Activated naive CD8-positive, alpha-beta T cell treated with anti-CD3 and anti-CD28 coated beads, Interleukin-2, amount 50 U/mL, for 16 hours (primary cell): ENCODE data around the gene SULF2.

ENCODE experiments used
- DNase-seq: peaks from one replicate; pipeline ENCODE4 v3.0.0-alpha.2; 2020; ENCODE audit warnings: low read depth, low spot score

The SULF2 gene

DNA sequence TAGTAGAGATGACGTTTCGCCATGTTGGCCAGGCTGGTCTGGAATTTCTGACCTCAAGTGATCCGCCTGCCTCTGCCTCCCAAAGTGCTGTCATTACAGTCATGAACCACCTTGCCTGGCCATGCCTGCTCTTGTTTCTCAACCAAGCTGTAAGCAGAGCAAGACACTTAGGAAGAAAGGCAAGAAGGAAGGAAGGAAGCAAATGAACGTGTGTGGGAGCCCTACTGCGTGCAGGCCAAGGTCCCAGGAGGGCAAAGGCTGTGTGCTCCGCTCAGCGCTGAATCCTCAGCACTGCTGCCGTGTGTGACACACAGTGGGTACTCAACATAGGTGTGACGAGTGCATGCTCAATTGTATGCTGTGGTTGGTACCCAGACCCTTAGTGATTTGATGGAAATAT is 47.4 kb downstream of the SULF2 start:
- no peak for DNase-seq

DNA sequence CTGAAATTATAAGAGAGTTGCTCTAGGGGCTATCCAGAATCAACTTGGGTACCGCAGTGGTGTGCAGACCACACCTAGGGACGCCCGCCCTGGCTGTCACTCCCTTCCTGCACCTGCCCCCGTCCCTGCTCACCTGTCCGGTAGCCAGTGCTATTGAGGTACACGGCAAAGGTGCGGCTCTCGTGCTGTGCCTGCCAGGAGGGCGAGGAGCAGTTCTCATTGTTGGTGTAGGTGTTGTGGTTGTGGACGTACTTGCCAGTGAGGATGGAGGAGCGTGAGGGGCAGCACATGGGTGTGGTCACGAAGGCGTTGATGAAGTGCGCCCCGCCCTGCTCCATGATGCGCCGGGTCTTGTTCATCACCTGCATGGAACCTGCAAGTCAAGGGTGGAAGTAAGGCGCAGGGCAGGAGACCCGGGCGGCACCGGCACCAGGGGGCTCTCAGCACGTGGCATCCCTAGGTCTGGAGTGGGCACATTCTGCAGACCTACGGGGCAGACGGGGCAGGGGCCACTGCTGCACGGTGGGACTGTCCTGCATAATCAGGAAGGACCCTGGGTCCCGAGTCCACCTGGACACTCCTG is 48.6 kb downstream of the SULF2 start:
- DNase-seq = no peak

DNA sequence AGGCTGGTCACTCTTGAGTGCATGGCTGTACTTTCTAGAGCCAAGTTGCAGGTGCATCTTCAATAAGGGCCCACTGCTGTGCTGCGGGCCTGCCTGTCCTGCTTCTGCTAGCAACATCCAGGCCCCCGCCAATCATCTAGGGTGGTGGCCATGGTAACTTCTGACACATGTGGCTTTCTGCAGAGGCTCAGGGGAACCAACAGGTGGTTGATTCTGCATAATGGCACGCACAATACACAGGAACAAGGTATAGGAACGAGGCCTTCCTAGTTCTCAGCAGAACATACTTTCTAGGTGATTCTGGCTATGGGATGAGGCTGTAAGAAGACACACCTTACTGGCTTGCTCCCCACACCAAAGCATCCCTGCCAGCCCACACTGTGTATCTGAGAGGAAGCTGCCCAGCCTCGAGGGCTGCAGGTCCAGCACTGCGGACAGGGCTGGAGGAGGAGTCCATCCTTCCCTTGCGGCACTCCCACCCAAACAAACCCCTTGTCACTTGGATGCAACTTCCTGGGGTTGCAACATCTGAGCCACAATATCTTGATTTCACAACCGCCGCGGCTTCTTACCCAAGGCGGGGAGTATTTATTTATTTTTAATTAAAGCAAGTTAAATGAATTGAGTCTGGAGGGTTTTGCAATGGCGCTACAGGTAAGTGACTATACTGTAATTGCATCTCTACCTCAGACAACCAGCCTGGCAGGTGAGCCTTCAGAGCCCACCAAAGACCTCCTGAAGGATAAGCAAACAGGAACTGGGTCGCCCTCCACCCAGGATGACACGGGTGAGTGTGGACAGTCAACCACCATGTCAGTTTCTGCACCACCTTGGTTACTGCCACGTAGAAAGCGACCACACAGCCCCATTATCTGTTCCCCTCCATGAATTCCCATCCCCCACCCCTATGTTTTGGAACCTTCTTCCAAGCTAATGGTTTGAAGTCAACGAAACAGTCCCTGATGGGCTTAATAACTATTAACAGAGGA is 49.6 kb downstream of the SULF2 start:
- no peak for DNase-seq

- DNase-seq = no peak
Measured at GRCh38 chr20:47734870-47735269, 50.4 kb downstream of the SULF2 start.

DNA sequence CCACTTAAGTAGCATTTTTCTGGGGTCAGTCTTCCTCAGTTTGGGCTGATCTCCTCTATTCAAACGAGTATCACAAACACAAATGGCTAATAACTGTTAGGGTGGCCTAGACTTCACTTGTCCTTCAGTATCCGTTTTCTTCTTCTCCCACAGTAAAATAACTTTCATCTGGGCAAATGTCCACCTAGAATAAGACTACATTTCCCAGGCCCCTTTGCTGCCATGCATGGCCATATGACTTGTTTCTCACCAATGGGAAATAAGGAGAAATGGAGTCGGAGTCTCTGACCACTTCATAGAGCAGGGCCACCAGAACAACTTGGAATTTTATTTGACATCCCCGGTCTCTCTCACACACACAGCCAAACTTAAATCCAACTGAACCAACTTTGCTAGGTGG is 51.4 kb downstream of the SULF2 start:
- no peak for DNase-seq

GRCh38 chr20:47730744-47731143 is 54.5 kb downstream of the SULF2 start:
- DNase-seq = no peak

GRCh38 chr20:47729472-47729871 is 55.8 kb downstream of the SULF2 start:
- no peak for DNase-seq

GRCh38 chr20:47727909-47728361 is 57.3 kb downstream of the SULF2 start:
- no peak for DNase-seq

GRCh38 chr20:47727170-47727880 is 58.0 kb downstream of the SULF2 start:
- DNase-seq = peak; percentile 10

GRCh38 chr20:47726632-47727031 is 58.6 kb downstream of the SULF2 start:
- DNase-seq = no peak

- DNase-seq = peak; percentile 73
Measured at GRCh38 chr20:47725248-47725973, 59.9 kb downstream of the SULF2 start.

DNA sequence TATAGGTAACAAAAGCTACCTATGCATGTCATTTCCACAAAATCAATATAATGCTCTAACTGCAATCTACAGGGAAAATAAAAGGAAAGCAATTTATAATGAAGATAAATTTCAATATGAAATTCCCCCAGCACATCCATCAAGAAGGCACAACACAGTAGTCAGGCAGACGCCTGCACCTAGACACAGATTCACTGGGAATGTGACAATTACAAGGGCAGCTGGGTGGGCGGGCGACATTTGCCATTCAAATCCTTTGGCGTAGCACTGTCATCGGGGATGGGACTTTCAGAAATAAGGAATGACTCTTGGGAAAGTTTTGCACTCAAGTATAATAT is 60.4 kb downstream of the SULF2 start:
- DNase-seq = no peak

- no peak for DNase-seq
Measured at GRCh38 chr20:47724396-47724795, 60.9 kb downstream of the SULF2 start.

GRCh38 chr20:47723322-47723721 is 62.0 kb downstream of the SULF2 start:
- DNase-seq = no peak

DNA sequence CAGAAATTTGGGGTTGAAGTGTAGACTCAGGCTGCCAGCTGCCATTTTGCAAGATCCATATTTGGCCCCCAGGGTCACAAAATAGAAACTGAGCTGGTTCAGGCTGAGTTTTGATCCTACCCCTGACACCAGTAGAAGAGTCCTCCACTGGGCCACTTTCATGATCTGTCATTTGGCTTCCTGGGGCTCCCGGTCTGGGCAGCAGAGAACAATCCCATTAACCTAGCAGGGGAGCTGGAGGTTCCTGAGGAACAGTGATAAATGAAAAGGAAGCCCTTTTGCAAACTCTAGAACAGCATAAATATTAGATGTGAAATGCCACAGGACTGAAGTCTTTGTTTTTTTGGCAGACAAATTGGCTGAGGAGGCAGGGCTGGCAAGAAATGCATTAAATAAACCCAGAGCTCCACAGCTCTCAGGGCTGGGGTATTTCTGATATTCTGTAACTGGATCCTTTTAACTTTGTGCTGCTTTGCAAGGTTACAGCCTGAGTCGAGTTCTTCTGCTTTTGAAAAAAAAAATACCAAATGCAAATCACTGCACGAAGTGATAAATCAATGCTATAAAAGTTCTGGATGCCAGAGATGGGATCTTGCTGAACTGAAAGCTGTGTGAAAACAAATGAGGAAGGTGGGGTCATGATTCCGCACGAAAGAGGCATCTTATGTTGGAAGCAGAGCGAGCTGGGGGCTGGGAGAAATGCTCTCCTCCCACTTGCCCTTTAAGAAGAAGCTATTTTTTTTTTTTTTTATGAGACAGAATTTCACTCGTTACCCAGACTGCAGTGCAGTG is 64.4 kb downstream of the SULF2 start:
- DNase-seq = no peak

- DNase-seq = no peak
Measured at GRCh38 chr20:47719625-47720024, 65.7 kb downstream of the SULF2 start.

- no peak for DNase-seq
Measured at GRCh38 chr20:47719211-47719610, 66.1 kb downstream of the SULF2 start.

- no peak for DNase-seq
Measured at GRCh38 chr20:47718398-47718797, 66.9 kb downstream of the SULF2 start.

DNA sequence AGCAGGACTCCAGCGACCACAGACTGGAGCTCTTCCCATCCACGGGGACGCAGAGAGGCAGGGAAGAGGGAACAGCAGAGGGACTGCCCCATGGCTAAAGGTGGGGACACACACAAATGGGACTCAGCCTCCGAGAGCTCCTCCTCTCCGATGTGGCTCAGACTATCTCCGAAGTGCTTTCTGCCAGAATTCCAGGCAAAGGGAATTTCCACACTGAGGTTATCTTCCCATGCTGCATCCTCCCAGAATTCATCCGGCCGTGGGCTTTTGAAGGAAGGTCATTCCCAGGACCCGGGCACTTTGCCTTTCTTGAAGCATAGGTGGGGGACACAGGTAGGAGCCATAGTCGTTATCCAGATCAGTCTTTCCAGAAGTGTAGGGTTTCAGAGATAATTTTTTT is 67.9 kb downstream of the SULF2 start:
- no peak for DNase-seq

- no peak for DNase-seq
Measured at GRCh38 chr20:47713878-47714450, 71.3 kb downstream of the SULF2 start.

DNA sequence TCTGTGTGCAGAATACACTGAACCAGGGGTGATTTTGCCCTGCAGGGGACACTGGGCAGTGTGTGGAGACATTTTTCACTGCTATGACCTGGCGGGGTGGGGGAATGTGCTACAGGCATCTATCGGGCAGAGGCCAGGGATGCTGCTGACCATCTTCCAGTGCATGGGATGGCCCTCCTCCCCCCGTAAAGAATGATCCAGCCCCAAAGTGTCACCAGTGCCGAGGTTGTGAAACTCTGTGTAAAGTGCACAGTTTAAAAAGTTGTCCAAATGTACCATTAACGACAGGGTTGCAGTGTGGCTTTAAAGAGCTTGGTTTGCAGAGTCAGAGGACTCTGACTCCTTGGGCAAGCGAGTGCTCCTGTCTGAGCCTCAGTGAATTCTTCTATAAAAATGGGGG is 72.1 kb downstream of the SULF2 start:
- DNase-seq = no peak
